SKM-1 treated with dmso at 0.1 percent for 144 hours (cell line): Measurements from ENCODE around the gene GRID2.
A peak's percentile ranks its signal among the peaks of the same experiment; 100 is the strongest.

Experiments
- DNase-seq: peaks from one replicate; lab custom pipeline; 2025; ENCODE audit not compliant: unreplicated experiment; lab: John Stamatoyannopoulos, UW

GRID2 gene

GRCh38 chr4:93775551-93775950, 1471.8 kb downstream of the GRID2 start:
- no peak for DNase-seq

- no peak for DNase-seq
These were observed 1472.8 kb downstream of the GRID2 start for GRCh38 chr4:93776386-93777080.

- DNase-seq, result no peak
These were observed 1473.3 kb downstream of the GRID2 start for GRCh38 chr4:93777081-93777460.

GRCh38 chr4:93779228-93779627, 1475.5 kb downstream of the GRID2 start:
- no peak for DNase-seq

- DNase-seq, result no peak
These were observed 1476.3 kb downstream of the GRID2 start for GRCh38 chr4:93780080-93780479.

- DNase-seq, result no peak
These were observed 1477.4 kb downstream of the GRID2 start for GRCh38 chr4:93781198-93781597.

- no peak for DNase-seq
These were observed 1482.4 kb downstream of the GRID2 start for GRCh38 chr4:93786149-93786548.

- peak; percentile 6 for DNase-seq
These were observed 1484.9 kb downstream of the GRID2 start for GRCh38 chr4:93788712-93789111.

GRCh38 chr4:93791570-93792195, 1487.9 kb downstream of the GRID2 start:
- DNase-seq, result peak; percentile 77

GRCh38 chr4:93802045-93802444, 1498.3 kb downstream of the GRID2 start:
- no peak for DNase-seq

GRCh38 chr4:93809773-93810172, 1506.0 kb downstream of the GRID2 start:
- DNase-seq, result no peak

- DNase-seq, result no peak
These were observed 1506.7 kb downstream of the GRID2 start for GRCh38 chr4:93810340-93810992.

GRCh38 chr4:93813092-93813491, 1509.3 kb downstream of the GRID2 start:
- no peak for DNase-seq

GRCh38 chr4:93814141-93814540, 1510.4 kb downstream of the GRID2 start:
- DNase-seq, result no peak

GRCh38 chr4:93814722-93815121, 1511.0 kb downstream of the GRID2 start:
- DNase-seq, result peak; percentile 69
